Upper lobe of left lung (tissue), 6 donors: ENCODE results near the gene ADRA1B. TPM values are rescaled to one million over a fixed set of nuclear protein-coding genes. Genes with fewer than 3 reads are reported as not detected.

ENCODE experiments used
- ATAC-seq, 2 donors: fragments of 200-7000 bp; cut with Tn5 transposase; one replicate each; pipeline ENCODE4 v1.9.1; 2022; ENCODE audit warnings: mild to moderate bottlenecking in 2 of 2, moderate library complexity in 2 of 2; ENCODE audit not compliant: low FRiP score in 2 of 2
- DNase-seq, 2 donors: peaks; one replicate each; pipeline ENCODE4 v3.0.0-alpha.2; 2019 to 2020
- H3K27ac ChIP-seq, 4 donors: fragments of 200-600 bp; sonication (generic); one replicate each; pipeline ENCODE4 v1.5.1; 2016 to 2019
- H3K27me3 ChIP-seq, 4 donors: fragments of 200-600 bp; sonication (generic); one replicate each; pipeline ENCODE4 v1.5.1; 2017 to 2019
- H3K36me3 ChIP-seq, 4 donors: fragments of 200-600 bp; sonication (generic); one replicate each; pipeline ENCODE4 v1.5.1; 2016 to 2019
- H3K4me1 ChIP-seq, 4 donors: fragments of 200-600 bp; sonication (generic); one replicate each; pipeline ENCODE4 v1.5.1; 2018 to 2019
- H3K4me3 ChIP-seq, 4 donors: fragments of 200-600 bp; sonication (generic); one replicate each; pipeline ENCODE4 v1.5.1; 2017 to 2019; ENCODE audit warnings: mild to moderate bottlenecking in 2 of 4, moderate library complexity in 1 of 4
- H3K9me3 ChIP-seq, 4 donors: fragments of 200-600 bp; sonication (generic); one replicate each; pipeline ENCODE4 v1.5.1; 2018 to 2019
- CTCF ChIP-seq, 6 experiments: fragments of 450-650 bp in 4 of 6; fragments of 200-600 bp in 2 of 6; sonication (generic) in 2 of 6; IDR thresholded peaks; one replicate each; pipeline ENCODE4 v1.5.1; 2016 to 2019; ENCODE audit warnings: antibody characterized with exemption in 6 of 6
- EP300 ChIP-seq, 4 donors: sonication (generic); formaldehyde crosslinking; IDR thresholded peaks; one replicate each; pipeline ENCODE4 v1.5.1; 2017; ENCODE audit warnings: antibody characterized with exemption in 4 of 4, control low read depth in 2 of 4
- POLR2A ChIP-seq, 4 donors: fragments of 450-650 bp; IDR thresholded peaks; one replicate each; pipeline ENCODE4 v1.5.1; 2016 to 2017; ENCODE audit warnings: antibody characterized with exemption in 4 of 4, mild to moderate bottlenecking in 2 of 4
- POLR2AphosphoS5 ChIP-seq, 2 donors: sonication (generic); formaldehyde crosslinking; IDR thresholded peaks; one replicate each; pipeline ENCODE4 v1.5.1; 2017; ENCODE audit warnings: antibody characterized with exemption in 2 of 2
- WGBS, 2 donors: methylation state at CpG; one replicate each; pipeline ENCODE4 v1.1.5; 2017 to 2018; 5-methylcytosine and 5-hydroxymethylcytosine counted together
- total RNA-seq, 6 donors: library from RNA; depleted of rRNA in 4 of 6; stranded (reverse); fragments of >200 nt in 4 of 6; gene quantifications; one replicate each; pipeline versions ENCODE4 v1.1.0 to v1.2.1, GENCODE V29; 2016 to 2021
- donor health status: DM: no; HTN: no; CAD: no; lungs with moderate emphysema.
- donor health status: DM: no; HTN: yes; CAD: no; lungs with severe emphysema.

Gene ADRA1B
- total RNA-seq, 6 donors from 2014 or later, result 3.4 to 9.9 (median 5.9) TPM

DNA sequence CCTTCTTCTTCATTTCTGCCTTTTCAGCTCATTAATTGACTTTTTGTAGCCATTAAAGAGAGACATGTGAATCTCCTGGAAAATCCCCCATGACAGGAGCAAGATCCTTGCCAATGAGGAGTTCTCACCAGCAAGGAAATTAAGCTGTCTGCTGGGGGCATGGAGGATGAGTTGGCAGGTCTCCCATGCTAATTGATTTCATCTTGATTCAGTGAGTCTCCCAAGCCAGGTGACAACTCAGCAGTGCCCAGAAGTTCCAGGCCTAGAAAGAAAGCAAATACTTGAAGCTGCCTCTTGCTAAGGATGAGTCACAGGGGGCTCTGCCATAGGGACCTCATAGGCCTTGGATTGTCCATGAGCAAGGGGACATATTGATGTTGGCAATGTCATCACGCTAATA lies 30.0 kb upstream of the ADRA1B start:
- no peak overlapping the region for H3K27ac ChIP-seq
- TF ChIP-seq POLR2AphosphoS5 (IDR thresholded peaks at IDR 0.05), result no peak
- DNase-seq, result no peak
- H3K27me3 ChIP-seq, result no peaks in the 10 kb centered on the region
- no peak for ATAC-seq
- no peaks in the 10 kb centered on the region for H3K4me1 ChIP-seq
- H3K36me3 ChIP-seq, result no peaks in the 10 kb centered on the region
- WGBS, 2 donors, result 90 to 100% methylated on average over 1 of the region's 1 CpG
- H3K4me3 ChIP-seq, result no peak overlapping the region
- no peaks in the 10 kb centered on the region for H3K9me3 ChIP-seq

DNA sequence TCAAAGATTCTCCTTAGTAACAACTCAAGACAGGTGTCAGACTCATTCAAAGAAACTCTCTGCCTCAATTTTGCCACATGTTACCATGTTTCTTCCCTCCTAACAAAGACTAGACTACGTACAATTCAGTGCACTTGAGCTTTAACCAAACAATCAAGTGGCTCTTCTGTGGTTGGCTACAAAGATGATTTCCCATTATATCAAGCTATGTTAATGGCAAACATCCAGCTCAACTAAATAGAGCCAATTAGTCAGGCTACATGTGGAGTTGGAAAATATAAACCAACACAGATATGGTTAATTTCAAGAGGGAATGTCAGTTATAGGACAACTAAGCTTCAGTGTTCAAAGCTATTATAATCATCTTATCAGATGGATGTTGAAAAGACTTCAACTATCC lies 29.2 kb upstream of the ADRA1B start:
- 40 to 54% methylated on average over 1 of the region's 1 CpG for WGBS, 2 donors
- no peak for ATAC-seq

DNA sequence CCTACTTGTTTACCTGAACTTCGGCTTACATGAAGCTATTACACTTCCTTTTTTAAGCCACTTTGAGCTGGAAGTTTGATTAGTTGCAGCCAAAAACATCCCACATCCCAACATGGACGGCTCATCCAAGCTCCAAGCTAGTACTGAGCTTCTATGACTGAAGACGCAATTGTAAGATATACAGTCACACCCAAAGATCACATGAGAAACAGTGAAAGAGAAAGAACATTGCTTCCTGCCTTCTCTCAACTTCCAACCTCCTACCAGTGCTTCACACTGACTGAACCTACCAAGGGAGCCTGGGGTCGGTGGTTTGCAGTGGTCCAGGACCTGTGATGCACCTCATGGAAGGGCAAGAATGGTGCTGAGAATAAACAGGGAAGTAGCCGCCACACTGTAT lies 27.4 kb upstream of the ADRA1B start:
- WGBS, 2 donors, result 73 to 86% methylated on average over 5 of the region's 5 CpGs
- no peaks in the 10 kb centered on the region for H3K9me3 ChIP-seq
- TF ChIP-seq POLR2AphosphoS5 (IDR thresholded peaks at IDR 0.05) (no peak), EP300 (IDR thresholded peaks at IDR 0.05) (no peak), CTCF (IDR thresholded peaks at IDR 0.05) (no peak), POLR2A (IDR thresholded peaks at IDR 0.05) (no peak)
- no peak overlapping the region for H3K4me3 ChIP-seq
- no peaks in the 10 kb centered on the region for H3K27me3 ChIP-seq
- H3K4me1 ChIP-seq, result peaks cover 0 to 3% (median 0%) of the 10 kb centered on the region in 4 donors
- ATAC-seq (no peak), DNase-seq (no peak)
- H3K27ac ChIP-seq, result no peak overlapping the region
- H3K36me3 ChIP-seq, result no peaks in the 10 kb centered on the region

More for the DNA sequence above, 29.2 kb upstream of the ADRA1B start:
- TF ChIP-seq EP300 (IDR thresholded peaks at IDR 0.05), result no peak
- no peak for TF ChIP-seq CTCF (IDR thresholded peaks at IDR 0.05)
- no peak for TF ChIP-seq POLR2AphosphoS5 (IDR thresholded peaks at IDR 0.05)
- TF ChIP-seq POLR2A (IDR thresholded peaks at IDR 0.05), result no peak
- no peak overlapping the region for H3K27ac ChIP-seq
- no peak overlapping the region for H3K4me3 ChIP-seq
- no peak for DNase-seq
- no peaks in the 10 kb centered on the region for H3K9me3 ChIP-seq
- H3K36me3 ChIP-seq, result no peaks in the 10 kb centered on the region
- no peaks in the 10 kb centered on the region for H3K27me3 ChIP-seq
- H3K4me1 ChIP-seq, result peaks cover 0 to 3% (median 0%) of the 10 kb centered on the region in 4 donors

- H3K4me1 ChIP-seq, result peaks cover 0 to 3% (median 0%) of the 10 kb centered on the region in 4 donors
- H3K27me3 ChIP-seq, result no peaks in the 10 kb centered on the region
- DNase-seq (no peak), ATAC-seq (no peak)
- no peak overlapping the region for H3K4me3 ChIP-seq
- no peaks in the 10 kb centered on the region for H3K9me3 ChIP-seq
- 25 to 63% methylated on average over 1 of the region's 1 CpG for WGBS, 2 donors
- H3K27ac ChIP-seq, result no peak overlapping the region
- TF ChIP-seq POLR2AphosphoS5 (IDR thresholded peaks at IDR 0.05) (no peak), POLR2A (IDR thresholded peaks at IDR 0.05) (no peak), EP300 (IDR thresholded peaks at IDR 0.05) (no peak), CTCF (IDR thresholded peaks at IDR 0.05) (no peak)
- no peaks in the 10 kb centered on the region for H3K36me3 ChIP-seq
Observed at GRCh38 chr5:159890141-159890540, 26.1 kb upstream of the ADRA1B start.

DNA sequence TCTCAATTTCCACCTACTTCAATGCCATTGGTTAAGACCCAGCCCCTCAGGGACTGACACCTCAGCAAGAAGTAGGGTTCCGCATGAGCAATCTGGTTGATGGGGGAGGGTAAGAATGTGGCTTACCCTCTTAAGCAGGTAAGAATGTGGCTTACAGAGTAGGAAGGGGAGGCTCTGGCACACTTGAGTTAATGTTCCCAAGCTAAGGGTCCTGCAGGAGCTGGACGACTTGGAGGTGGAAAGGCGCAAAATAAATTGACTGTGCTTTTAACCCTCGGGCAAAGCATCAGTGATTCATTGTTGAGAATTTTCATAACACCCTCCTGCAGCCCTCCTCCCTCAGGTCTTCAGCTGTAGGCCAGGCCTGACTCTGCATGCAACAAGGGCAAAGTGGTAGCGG lies 24.9 kb upstream of the ADRA1B start:
- no peaks in the 10 kb centered on the region for H3K27me3 ChIP-seq
- WGBS, 2 donors, result 62 to 87% methylated on average over 5 of the region's 5 CpGs
- ATAC-seq (peak in 1 of 2 donors; percentile 82), DNase-seq (peak in 1 of 2 donors; percentile 62)
- H3K4me1 ChIP-seq, result peaks cover 0 to 3% (median 0%) of the 10 kb centered on the region in 4 donors
- TF ChIP-seq POLR2A (IDR thresholded peaks at IDR 0.05), result no peak
- no peak for TF ChIP-seq CTCF (IDR thresholded peaks at IDR 0.05)
- no peak overlapping the region for H3K27ac ChIP-seq
- no peaks in the 10 kb centered on the region for H3K9me3 ChIP-seq
- H3K36me3 ChIP-seq, result no peaks in the 10 kb centered on the region
- H3K4me3 ChIP-seq, result no peak overlapping the region
